GM19023 (cell line): ENCODE data around the gene NOTCH2.
"Not testable (repeated sequence)": the region's sequence is repeated elsewhere in the genome, so short reads cannot be mapped to it uniquely, and the experiment has no call there.

ENCODE experiments used
- ATAC-seq: cut with Tn5 transposase; IDR thresholded peaks from one replicate; pipeline ENCODE4 v1.9.1; 2021; ENCODE audit warnings: mild to moderate bottlenecking, moderate library complexity; ENCODE audit not compliant: unreplicated experiment

NOTCH2 gene

GRCh38 chr1:119975582-119976254 is 93.7 kb downstream of the NOTCH2 start:
- ATAC-seq: not testable (repeated sequence)

- no peak for ATAC-seq
These were observed 94.5 kb downstream of the NOTCH2 start for GRCh38 chr1:119975006-119975405.

GRCh38 chr1:119974013-119974412 is 95.4 kb downstream of the NOTCH2 start:
- no peak for ATAC-seq

GRCh38 chr1:119971710-119972570 is 97.5 kb downstream of the NOTCH2 start:
- ATAC-seq: no peak

GRCh38 chr1:119968601-119969000 is 100.9 kb downstream of the NOTCH2 start:
- no peak for ATAC-seq

- ATAC-seq: peak; percentile 69
These were observed 101.4 kb downstream of the NOTCH2 start for GRCh38 chr1:119968068-119968492.

GRCh38 chr1:119966681-119967080 is 102.8 kb downstream of the NOTCH2 start:
- no peak for ATAC-seq

- ATAC-seq: no peak
These were observed 103.4 kb downstream of the NOTCH2 start for GRCh38 chr1:119966020-119966419.

- ATAC-seq: no peak
These were observed 104.6 kb downstream of the NOTCH2 start for GRCh38 chr1:119964673-119965363.

- ATAC-seq: no peak
These were observed 107.0 kb downstream of the NOTCH2 start for GRCh38 chr1:119962296-119962968.

- no peak for ATAC-seq
These were observed 109.0 kb downstream of the NOTCH2 start for GRCh38 chr1:119960501-119960900.

- ATAC-seq: no peak
These were observed 109.9 kb downstream of the NOTCH2 start for GRCh38 chr1:119959268-119960220.

GRCh38 chr1:119958223-119958622 is 111.2 kb downstream of the NOTCH2 start:
- ATAC-seq: no peak

GRCh38 chr1:119956306-119956705 is 113.2 kb downstream of the NOTCH2 start:
- no peak for ATAC-seq

- ATAC-seq: no peak
These were observed 114.7 kb downstream of the NOTCH2 start for GRCh38 chr1:119954476-119955422.

- ATAC-seq: no peak
These were observed 116.0 kb downstream of the NOTCH2 start for GRCh38 chr1:119953266-119953998.

GRCh38 chr1:119952496-119952895 is 117.0 kb downstream of the NOTCH2 start:
- no peak for ATAC-seq
